H1 (cell line): ENCODE results near the gene NHS.
A peak's percentile ranks its signal among the peaks of the same experiment; 100 is the strongest.

Experiments used
- CREB1 ChIP-seq: IDR thresholded peaks from 2 replicates; pipeline ENCODE4 v1.6.1; 2012; ENCODE audit warnings: inconsistent platforms
- CTCF ChIP-seq, 3 experiments: IDR thresholded peaks; 1 replicate in 2 of 3; 2 replicates in 1 of 3; pipeline versions ENCODE4 v1.5.1 to v1.6.1; 2011; ENCODE audit warnings: low read length in 3 of 3, mild to moderate bottlenecking in 3 of 3, inconsistent platforms in 2 of 3, low read depth in 1 of 3, moderate library complexity in 1 of 3; ENCODE audit not compliant: insufficient read depth in 1 of 3; ENCODE audit errors: control extremely low read depth in 1 of 3
- E2F6 ChIP-seq: IDR thresholded peaks from 2 replicates; pipeline ENCODE4 v1.6.1; 2012; ENCODE audit warnings: inconsistent platforms
- EP300 ChIP-seq, 2 experiments: IDR thresholded peaks; 1 replicate in 1 of 2; 2 replicates in 1 of 2; pipeline ENCODE4 v1.6.1; 2011 to 2012; ENCODE audit warnings: low read depth in 2 of 2, low read length in 2 of 2, mild to moderate bottlenecking in 2 of 2, borderline replicate concordance in 1 of 2, inconsistent platforms in 1 of 2, moderate library complexity in 1 of 2
- EZH2 ChIP-seq: fragments of 200-600 bp; sonication (generic); IDR thresholded peaks from 2 replicates; pipeline ENCODE4 v1.7.1; 2012; ENCODE audit warnings: low read depth, mild to moderate bottlenecking, moderate library complexity, low read length, inconsistent platforms; ENCODE audit not compliant: severe bottlenecking
- PHF8 ChIP-seq: fragments of 200-600 bp; sonication (generic); conservative IDR thresholded peaks from 2 replicates; pipeline ENCODE4 v1.7.1; 2012; ENCODE audit warnings: low read depth, mild to moderate bottlenecking, inconsistent platforms, low read length, moderate library complexity
- POLR2A ChIP-seq, 2 experiments: IDR thresholded peaks; 1 replicate in 1 of 2; 2 replicates in 1 of 2; pipeline ENCODE4 v1.6.1; 2011; ENCODE audit warnings: low read depth in 2 of 2, low read length in 2 of 2, mild to moderate bottlenecking in 2 of 2; ENCODE audit errors: control extremely low read depth in 1 of 2
- USF2 ChIP-seq: IDR thresholded peaks from 2 replicates; pipeline ENCODE4 v1.6.1; 2011; ENCODE audit warnings: low read length, improper control_type of control experiment
- YY1 ChIP-seq: IDR thresholded peaks from 2 replicates; pipeline ENCODE4 v1.6.1; 2011; ENCODE audit warnings: low read depth, mild to moderate bottlenecking, low read length

- no peak for TF ChIP-seq E2F6
- TF ChIP-seq PHF8, result no peak
- peak; percentile 53 for TF ChIP-seq USF2
- TF ChIP-seq YY1, result no peak
- TF ChIP-seq CTCF (IDR thresholded peaks at IDR 0.05; ENCODE audit: control extremely low read depth in 1 of 3, insufficient read depth in 1 of 3, low read depth in 1 of 3, low read length in 3 of 3), result no peak
- TF ChIP-seq EZH2, result no peak
- no peak for TF ChIP-seq POLR2A (IDR thresholded peaks at IDR 0.05; ENCODE audit: control extremely low read depth in 1 of 2, low read depth in 2 of 2, low read length in 2 of 2)
- TF ChIP-seq CREB1, result no peak
- TF ChIP-seq EP300 (IDR thresholded peaks at IDR 0.05; ENCODE audit: borderline replicate concordance in 1 of 2, low read depth in 2 of 2, low read length in 2 of 2), result no peak
Measured at GRCh38 chrX:17409566-17410290, 34.7 kb downstream of the NHS start.
